ENCODE measurements around the gene SLC45A3.
A peak's percentile ranks its signal among the peaks of the same experiment; 100 is the strongest.

SLC45A3 gene

GRCh38 chr1:205687242-205687641 is 6.9 kb upstream of the SLC45A3 start:
- H3K27me3 ChIP-seq (ENCODE audit: control insufficient read depth, insufficient read depth, low read length) = no peaks in the 10 kb centered on the region
- H3K4me2 ChIP-seq (ENCODE audit: low read length) = no peak overlapping the region
- no peak overlapping the region for H2AFZ ChIP-seq
- no peak overlapping the region for H3K27ac ChIP-seq
- no peaks in the 10 kb centered on the region for H3K4me1 ChIP-seq
- H3K79me2 ChIP-seq = no peaks in the 10 kb centered on the region
- no peak overlapping the region for H3K4me3 ChIP-seq (ENCODE audit: low read depth, low read length)
- H3K9me3 ChIP-seq (ENCODE audit: control insufficient read depth, low read length) = no peaks in the 10 kb centered on the region
- no peaks in the 10 kb centered on the region for H3K36me3 ChIP-seq (ENCODE audit: control insufficient read depth, insufficient read depth, low read length)
- TF ChIP-seq CTCF (IDR thresholded peaks at IDR 0.05) = no peak
- H3K9ac ChIP-seq = no peak overlapping the region

GRCh38 chr1:205681364-205681763 is 1.1 kb upstream of the SLC45A3 start:
- no peaks in the 10 kb centered on the region for H3K27me3 ChIP-seq (ENCODE audit: control insufficient read depth, insufficient read depth, low read length)

GRCh38 chr1:205678286-205679111 is 1.8 kb downstream of the SLC45A3 start:
- no peak overlapping the region for H3K27ac ChIP-seq

More at GRCh38 chr1:205681364-205681763, 1.1 kb upstream of the SLC45A3 start:
- H2AFZ ChIP-seq = no peak overlapping the region
- no peaks in the 10 kb centered on the region for H3K36me3 ChIP-seq (ENCODE audit: control insufficient read depth, insufficient read depth, low read length)
- H3K4me3 ChIP-seq (ENCODE audit: low read depth, low read length) = no peak overlapping the region
- no peaks in the 10 kb centered on the region for H3K79me2 ChIP-seq
- TF ChIP-seq CTCF (IDR thresholded peaks at IDR 0.05) = no peak
- no peak overlapping the region for H3K27ac ChIP-seq
- no peaks in the 10 kb centered on the region for H3K9me3 ChIP-seq (ENCODE audit: control insufficient read depth, low read length)
- no peaks in the 10 kb centered on the region for H3K4me1 ChIP-seq
- no peak overlapping the region for H3K4me2 ChIP-seq (ENCODE audit: low read length)
- no peak overlapping the region for H3K9ac ChIP-seq

GRCh38 chr1:205677167-205677566 is 3.1 kb downstream of the SLC45A3 start:
- H3K27ac ChIP-seq = no peak overlapping the region
- no peak overlapping the region for H3K9ac ChIP-seq
- no peak for TF ChIP-seq CTCF (IDR thresholded peaks at IDR 0.05)
- H3K9me3 ChIP-seq (ENCODE audit: control insufficient read depth, low read length) = no peaks in the 10 kb centered on the region
- H3K4me1 ChIP-seq = no peaks in the 10 kb centered on the region
- no peak overlapping the region for H3K4me2 ChIP-seq (ENCODE audit: low read length)
- H3K79me2 ChIP-seq = no peaks in the 10 kb centered on the region
- H2AFZ ChIP-seq = no peak overlapping the region
- no peaks in the 10 kb centered on the region for H3K36me3 ChIP-seq (ENCODE audit: control insufficient read depth, insufficient read depth, low read length)
- no peaks in the 10 kb centered on the region for H3K27me3 ChIP-seq (ENCODE audit: control insufficient read depth, insufficient read depth, low read length)
- H3K4me3 ChIP-seq (ENCODE audit: low read depth, low read length) = no peak overlapping the region

More at GRCh38 chr1:205678286-205679111, 1.8 kb downstream of the SLC45A3 start:
- Histone ChIP-seq H3K27me3 (ENCODE audit: control insufficient read depth, insufficient read depth, low read length) (no peaks in the 10 kb centered on the region), H3K9ac (no peak overlapping the region), H3K4me3 (ENCODE audit: low read depth, low read length) (no peak overlapping the region), H2AFZ (no peak overlapping the region), H3K36me3 (ENCODE audit: control insufficient read depth, insufficient read depth, low read length) (no peaks in the 10 kb centered on the region), H3K4me1 (no peaks in the 10 kb centered on the region), H3K4me2 (ENCODE audit: low read length) (peak overlapping the region; percentile 69), H3K9me3 (ENCODE audit: control insufficient read depth, low read length) (no peaks in the 10 kb centered on the region), H3K79me2 (no peaks in the 10 kb centered on the region)
- no peak for TF ChIP-seq CTCF (IDR thresholded peaks at IDR 0.05)

- Histone ChIP-seq H3K27ac (no peak overlapping the region), H3K79me2 (no peaks in the 10 kb centered on the region), H3K4me3 (ENCODE audit: low read depth, low read length) (no peak overlapping the region), H2AFZ (no peak overlapping the region), H3K4me2 (ENCODE audit: low read length) (no peak overlapping the region), H3K36me3 (ENCODE audit: control insufficient read depth, insufficient read depth, low read length) (no peaks in the 10 kb centered on the region), H3K9me3 (ENCODE audit: control insufficient read depth, low read length) (no peaks in the 10 kb centered on the region), H3K9ac (no peak overlapping the region), H3K27me3 (ENCODE audit: control insufficient read depth, insufficient read depth, low read length) (no peaks in the 10 kb centered on the region), H3K4me1 (no peaks in the 10 kb centered on the region)
- no peak for TF ChIP-seq CTCF (IDR thresholded peaks at IDR 0.05)
Observed at GRCh38 chr1:205676597-205676996, 3.7 kb downstream of the SLC45A3 start.
